GM19397 (cell line): ENCODE results near the gene USH1G.
"Not testable (repeated sequence)": the region's sequence is repeated elsewhere in the genome, so short reads cannot be mapped to it uniquely, and the experiment has no call there.

Experiments
- ATAC-seq: cut with Tn5 transposase; IDR thresholded peaks from one replicate; pipeline ENCODE4 v1.9.1; 2021; ENCODE audit warnings: mild to moderate bottlenecking, moderate library complexity; ENCODE audit not compliant: unreplicated experiment

USH1G gene

DNA sequence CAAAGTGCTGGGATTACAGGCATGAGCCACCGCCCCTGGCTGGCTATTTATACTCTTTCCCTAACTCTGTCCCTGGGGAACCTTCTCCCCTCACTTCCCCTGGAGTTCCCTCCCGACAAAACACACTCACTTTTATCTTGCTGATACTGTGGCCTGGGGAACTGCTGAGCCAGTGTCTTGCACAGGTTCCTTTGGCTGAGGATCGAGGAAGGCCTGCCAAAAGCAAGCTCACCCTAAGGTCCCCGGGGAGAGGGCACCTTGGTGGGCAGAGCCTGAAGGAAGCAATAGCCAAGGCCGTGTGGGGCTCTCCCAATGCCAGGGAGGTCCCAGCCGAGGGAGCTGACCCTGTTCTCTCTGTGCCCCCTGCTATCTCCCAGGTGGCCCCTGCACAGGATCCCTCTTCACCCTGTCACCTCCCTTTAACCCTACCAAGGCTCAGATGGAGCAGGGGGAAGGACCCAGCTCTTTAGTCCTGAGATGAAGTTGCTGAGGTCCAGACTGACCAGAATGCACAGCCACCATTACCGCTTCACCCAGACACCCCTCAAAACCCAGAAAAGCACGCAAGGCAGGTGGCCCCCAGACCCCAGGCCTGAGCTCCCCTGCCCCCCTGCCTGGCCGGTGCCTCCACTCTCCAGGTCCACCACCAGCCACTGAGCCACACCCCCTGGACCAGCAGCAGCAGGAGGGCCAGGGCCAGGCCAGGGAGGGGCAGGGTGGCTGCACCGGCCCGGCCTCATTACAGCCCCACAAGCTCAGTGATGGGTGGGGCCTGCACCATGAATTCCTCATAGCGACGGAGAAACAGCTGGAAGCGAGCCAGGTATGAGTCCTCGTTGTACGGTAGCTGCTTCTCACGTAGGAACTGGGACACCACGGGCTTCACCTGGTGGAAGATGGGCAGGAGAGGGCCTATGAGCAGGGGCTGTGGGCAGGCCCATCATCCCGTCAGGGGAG lies 45.2 kb downstream of the USH1G start:
- no peak for ATAC-seq

DNA sequence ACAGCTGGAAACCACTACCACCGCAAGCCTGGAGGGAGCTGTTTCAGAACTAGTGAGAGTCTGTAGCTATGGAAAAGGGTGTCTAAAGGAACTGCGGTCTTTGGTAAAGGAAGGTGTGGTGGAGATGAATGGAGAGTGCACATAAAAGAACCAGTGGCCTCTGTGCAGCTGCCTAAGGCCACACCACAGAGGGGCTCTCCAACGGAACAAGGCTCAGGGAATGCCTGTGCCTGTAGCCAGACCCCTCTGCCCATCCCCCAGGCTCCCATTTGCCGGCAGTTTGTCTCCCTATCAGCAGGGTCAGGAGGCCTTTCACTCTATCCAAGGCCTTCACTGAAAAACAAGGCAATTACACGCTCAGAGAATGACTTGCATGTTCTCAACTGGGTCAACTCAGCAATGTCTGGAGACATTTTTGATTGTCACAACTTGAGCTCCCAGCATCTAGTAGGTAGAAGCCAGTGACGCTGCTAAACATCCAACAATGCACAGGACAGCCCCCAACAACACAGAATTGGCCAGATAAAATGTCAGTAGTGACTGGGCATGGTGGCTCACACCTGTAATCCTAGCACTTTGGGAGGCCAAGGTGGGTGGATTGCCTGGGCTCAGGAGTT lies 47.0 kb downstream of the USH1G start:
- ATAC-seq = no peak

- ATAC-seq = no peak
These were observed 47.7 kb downstream of the USH1G start for GRCh38 chr17:74875155-74875976.

- no peak for ATAC-seq
These were observed 48.4 kb downstream of the USH1G start for GRCh38 chr17:74874615-74875037.

DNA sequence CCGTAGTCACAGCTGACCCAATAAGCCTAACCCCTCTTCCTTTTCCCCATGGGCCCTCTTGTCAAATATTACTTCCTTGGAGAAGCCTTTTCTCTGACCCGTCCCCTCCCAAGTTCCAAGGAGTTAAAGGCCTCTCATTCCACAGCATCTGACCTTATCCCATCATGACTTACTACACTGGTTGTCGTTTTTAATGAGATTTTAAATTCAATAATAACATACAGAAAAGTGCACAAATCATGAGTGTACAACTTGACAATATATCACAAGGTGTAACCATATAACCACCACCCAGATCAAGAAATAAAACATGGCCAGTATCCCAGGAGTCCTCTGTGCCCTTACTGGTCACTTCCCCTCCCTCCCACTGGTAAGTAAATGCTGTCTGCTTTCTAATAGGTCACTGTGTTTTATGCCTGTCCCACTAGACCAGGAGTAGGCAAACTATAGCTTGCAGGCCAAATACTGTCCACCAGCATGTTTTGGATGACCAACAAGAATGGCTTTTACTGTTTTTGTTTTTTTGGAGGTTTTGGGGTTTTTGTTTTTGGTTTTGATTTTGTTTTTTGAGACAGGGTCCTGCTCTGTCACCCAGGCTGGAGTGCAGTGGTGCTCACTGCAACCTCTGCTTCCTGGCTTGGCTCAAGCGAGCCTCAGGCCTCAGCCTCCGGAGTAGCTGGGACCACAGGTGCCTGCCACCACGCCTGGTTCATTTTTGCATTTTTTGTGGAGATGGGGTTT lies 49.0 kb downstream of the USH1G start:
- ATAC-seq = no peak

- ATAC-seq = peak; percentile 84
These were observed 49.8 kb downstream of the USH1G start for GRCh38 chr17:74873037-74873873.

- peak; percentile 27 for ATAC-seq
These were observed 50.6 kb downstream of the USH1G start, which contains the start of gene FDXR for GRCh38 chr17:74872313-74873036. Gene FDXR (minus strand): TSS chr17:74872994. CDS start chr17:74872944, 50 bp downstream.

DNA sequence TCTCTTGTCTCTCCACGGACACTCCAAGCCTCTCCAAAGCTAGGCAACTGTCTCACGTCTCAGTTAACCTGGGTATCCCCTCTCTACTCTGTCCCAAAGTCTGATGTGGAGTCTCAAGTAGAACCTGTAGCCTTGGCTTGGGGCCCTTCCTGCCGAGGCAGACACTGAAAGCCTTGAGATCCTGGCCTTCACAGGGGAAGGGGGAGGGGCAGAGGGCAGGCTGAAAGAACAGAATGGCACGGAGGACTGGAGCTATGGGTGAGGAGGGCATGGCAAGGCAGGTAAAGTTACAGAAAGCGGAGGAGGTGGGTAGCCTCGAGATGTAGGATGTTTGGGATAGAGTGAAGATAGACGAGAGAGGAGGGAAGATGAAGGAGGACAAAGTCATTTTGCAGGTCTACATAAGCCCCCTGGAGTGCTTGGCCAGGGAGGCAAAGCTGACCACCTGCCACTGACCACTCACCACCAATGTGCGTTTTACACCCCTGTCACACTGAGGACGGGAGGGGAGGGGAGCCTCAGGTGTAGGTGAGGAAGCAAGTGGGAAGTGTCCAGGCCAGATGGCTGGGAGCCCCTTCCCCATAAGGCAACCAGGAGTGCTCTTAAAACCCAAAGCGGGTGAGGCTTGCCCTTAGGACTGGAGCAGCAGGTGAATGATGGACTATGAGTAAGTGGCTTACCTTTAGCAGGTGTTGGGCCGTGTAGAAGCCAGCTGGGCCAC lies 51.5 kb downstream of the USH1G start:
- ATAC-seq = no peak

DNA sequence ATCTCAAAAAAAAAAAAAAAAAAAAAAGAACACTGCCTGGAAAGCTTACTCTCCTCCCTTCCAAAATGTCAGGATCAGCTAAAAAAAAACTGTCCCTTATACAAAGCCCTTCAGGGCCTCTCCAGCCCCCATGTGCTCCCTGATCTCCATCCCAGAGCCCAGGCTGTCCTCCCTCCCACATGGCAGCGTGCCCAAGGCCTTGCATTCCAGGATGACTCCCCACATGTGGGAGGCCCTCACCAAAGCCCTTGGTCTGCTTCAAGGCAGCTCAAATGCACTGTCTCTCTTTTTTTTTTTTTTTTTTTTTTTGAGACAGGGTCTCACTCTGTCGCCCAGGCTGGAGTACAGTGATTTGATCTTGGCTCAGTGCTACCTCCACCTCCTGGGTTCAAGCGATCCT lies 52.5 kb downstream of the USH1G start:
- ATAC-seq = no peak

- not testable (repeated sequence) for ATAC-seq
These were observed 53.0 kb downstream of the USH1G start for GRCh38 chr17:74870028-74870427.

- ATAC-seq = no peak
These were observed 54.2 kb downstream of the USH1G start for GRCh38 chr17:74868908-74869255.

DNA sequence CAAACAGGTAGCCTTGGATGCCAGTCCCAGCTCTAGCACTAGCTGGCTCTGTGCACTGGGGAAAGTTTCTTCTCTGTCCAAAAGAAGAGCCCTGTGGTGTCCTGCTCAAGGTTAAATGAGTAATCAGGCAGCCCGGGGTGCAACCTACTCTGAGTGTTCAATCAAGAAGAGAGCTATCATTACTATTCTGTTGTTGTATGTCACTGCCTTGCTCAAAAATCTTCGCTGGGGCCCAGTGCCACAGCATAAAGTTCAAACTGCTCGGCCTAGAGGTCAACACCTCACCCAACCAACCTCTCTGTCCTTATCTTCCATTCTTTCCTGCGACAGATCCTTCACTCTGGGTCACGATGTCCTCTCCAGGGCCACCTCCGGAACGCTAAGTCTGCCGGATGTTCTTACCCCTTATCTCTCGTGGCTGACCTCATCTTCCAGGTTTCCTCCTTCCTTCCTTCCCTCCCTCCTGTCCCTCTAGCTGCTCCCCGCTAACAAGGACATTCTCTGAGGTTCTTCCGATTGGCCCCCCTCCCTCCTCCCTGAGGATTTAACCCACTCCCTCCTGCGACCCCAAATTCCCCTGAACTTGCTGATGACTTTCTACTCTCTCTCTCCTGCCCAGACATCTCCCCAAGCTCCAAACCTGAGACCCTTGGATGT lies 54.7 kb downstream of the USH1G start:
- ATAC-seq = no peak

DNA sequence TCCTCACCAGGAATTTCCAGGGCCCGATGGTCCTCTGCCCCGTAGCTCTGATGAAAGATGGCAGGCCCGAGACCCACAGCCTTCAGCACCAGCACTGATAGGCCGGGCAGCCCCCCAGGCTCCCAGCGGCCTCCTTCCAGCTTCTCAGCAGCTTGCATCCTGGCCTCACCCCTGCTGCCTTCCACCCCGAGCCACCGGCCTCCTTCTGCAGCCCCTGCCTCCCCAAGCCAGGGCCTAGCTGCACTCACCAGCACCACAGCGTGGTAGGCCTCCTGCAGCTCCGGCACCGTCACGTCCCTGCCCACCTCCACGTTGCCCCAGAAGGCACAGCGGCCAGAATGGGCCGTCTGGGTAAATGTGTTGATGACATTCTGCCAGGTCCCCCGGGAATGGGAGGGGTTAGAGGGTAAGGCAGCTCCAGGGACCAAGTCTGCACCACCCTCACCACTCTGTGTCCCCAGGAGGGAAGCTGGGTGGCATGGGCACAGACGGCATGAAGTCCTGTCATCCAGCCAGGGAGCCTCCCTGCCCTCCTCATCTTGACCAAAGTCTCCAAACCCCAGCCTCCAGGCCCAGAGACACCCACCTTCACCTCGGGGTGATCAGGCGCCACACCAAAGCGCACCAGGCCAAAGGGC lies 56.7 kb downstream of the USH1G start:
- ATAC-seq = no peak
